ENCODE data around the gene SP110. TPM values are rescaled to one million over a fixed set of nuclear protein-coding genes. Genes with fewer than 3 reads are reported as not detected.

The SP110 gene
- total RNA-seq, 1 experiment from 2014 or later, result 56.7 TPM

- DNase-seq, result no peak
- Mint-ChIP-seq H3K4me3 (ENCODE audit: low read depth, unreplicated experiment) (no peak overlapping the region), H3K4me1 (ENCODE audit: low read depth, unreplicated experiment) (no peaks in the 10 kb centered on the region), H3K36me3 (ENCODE audit: insufficient read depth, unreplicated experiment) (peaks cover 9% of the 10 kb centered on the region), H3K9me3 (ENCODE audit: low read depth, unreplicated experiment) (peaks cover 2% of the 10 kb centered on the region), H3K27ac (ENCODE audit: unreplicated experiment) (no peak overlapping the region), H3K27me3 (ENCODE audit: unreplicated experiment) (no peaks in the 10 kb centered on the region)
- intact Hi-C loops (cut with micrococcal nuclease; ENCODE audit: unreplicated experiment), result no loop called here
- no peak for TF ChIP-seq CTCF (IDR thresholded peaks at IDR 0.05; ENCODE audit: unreplicated experiment)
- CTCF ChIA-PET, result no interaction called here
- BruUV-seq (replicated peaks), result no TSS peak
Measured at GRCh38 chr2:230178546-230179485, 41.0 kb downstream of the SP110 start.

- CTCF ChIA-PET, result no interaction called here
- Mint-ChIP-seq H3K9me3 (ENCODE audit: low read depth, unreplicated experiment) (peaks cover under 1% of the 10 kb centered on the region), H3K4me3 (ENCODE audit: low read depth, unreplicated experiment) (no peak overlapping the region), H3K27me3 (ENCODE audit: unreplicated experiment) (no peaks in the 10 kb centered on the region), H3K27ac (ENCODE audit: unreplicated experiment) (no peak overlapping the region), H3K4me1 (ENCODE audit: low read depth, unreplicated experiment) (no peaks in the 10 kb centered on the region), H3K36me3 (ENCODE audit: insufficient read depth, unreplicated experiment) (peaks cover 6% of the 10 kb centered on the region)
- intact Hi-C loops (cut with micrococcal nuclease; ENCODE audit: unreplicated experiment), result no loop called here
- TF ChIP-seq CTCF (IDR thresholded peaks at IDR 0.05; ENCODE audit: unreplicated experiment), result no peak
- no peak for DNase-seq
- BruUV-seq (replicated peaks), result TSS peak; percentile 48
Measured at GRCh38 chr2:230176996-230177395, 42.8 kb downstream of the SP110 start.

- no peak overlapping the region for H3K27ac Mint-ChIP-seq (ENCODE audit: unreplicated experiment)
- DNase-seq, result no peak
- no peaks in the 10 kb centered on the region for H3K9me3 Mint-ChIP-seq (ENCODE audit: low read depth, unreplicated experiment)
- H3K4me1 Mint-ChIP-seq (ENCODE audit: low read depth, unreplicated experiment), result no peaks in the 10 kb centered on the region
- H3K27me3 Mint-ChIP-seq (ENCODE audit: unreplicated experiment), result no peaks in the 10 kb centered on the region
- intact Hi-C loops (cut with micrococcal nuclease; ENCODE audit: unreplicated experiment), result no loop called here
- H3K4me3 Mint-ChIP-seq (ENCODE audit: low read depth, unreplicated experiment), result no peak overlapping the region
- BruUV-seq (replicated peaks), result no TSS peak
- no peak for TF ChIP-seq CTCF (IDR thresholded peaks at IDR 0.05; ENCODE audit: unreplicated experiment)
- CTCF ChIA-PET, result no interaction called here
- no peaks in the 10 kb centered on the region for H3K36me3 Mint-ChIP-seq (ENCODE audit: insufficient read depth, unreplicated experiment)
Measured at GRCh38 chr2:230174466-230174865, 45.3 kb downstream of the SP110 start.

GRCh38 chr2:230172852-230173251, 46.9 kb downstream of the SP110 start:
- no peak for TF ChIP-seq CTCF (IDR thresholded peaks at IDR 0.05; ENCODE audit: unreplicated experiment)
- H3K27ac Mint-ChIP-seq (ENCODE audit: unreplicated experiment), result no peak overlapping the region
- CTCF ChIA-PET, result interaction anchor here (1.3 kb wide), 1 partner anchor 11 kb away, joined by 3 read pairs; no protein-coding TSS in a partner anchor
- no peak for DNase-seq
- no peaks in the 10 kb centered on the region for H3K36me3 Mint-ChIP-seq (ENCODE audit: insufficient read depth, unreplicated experiment)
- no peaks in the 10 kb centered on the region for H3K4me1 Mint-ChIP-seq (ENCODE audit: low read depth, unreplicated experiment)
- no peaks in the 10 kb centered on the region for H3K9me3 Mint-ChIP-seq (ENCODE audit: low read depth, unreplicated experiment)
- intact Hi-C loops (cut with micrococcal nuclease; ENCODE audit: unreplicated experiment), result no loop called here
- BruUV-seq (replicated peaks), result no TSS peak
- no peak overlapping the region for H3K4me3 Mint-ChIP-seq (ENCODE audit: low read depth, unreplicated experiment)
- H3K27me3 Mint-ChIP-seq (ENCODE audit: unreplicated experiment), result no peaks in the 10 kb centered on the region

All from Calu3 (cell line).